Naive thymus-derived CD8-positive, alpha-beta T cell (primary cell): ENCODE measurements around the gene PNPLA6. TPM values are rescaled to one million over a fixed set of nuclear protein-coding genes. Genes with fewer than 3 reads are reported as not detected.

ENCODE experiments used
- ATAC-seq, 2 donors: fragments of 150-1000 bp; cut with Tn5 transposase in 1 of 2; sonication (Bioruptor Pico), chemical (Tn5 transposase) in 1 of 2; 1 replicate in 1 of 2; 2 replicates in 1 of 2; pipeline ENCODE4 v1.10.0; 2021; ENCODE audit warnings: mild to moderate bottlenecking in 2 of 2, moderate library complexity in 2 of 2
- POLR2A ChIA-PET: fragments of 350-600 bp; sonication (Branson Sonifier 250); formaldehyde crosslinking; loops from one replicate; lab custom pipeline; 2021; ENCODE audit warnings: antibody characterized with exemption; lab: Charles Lee
- DNase-seq, 10 donors: peaks; one replicate each; pipeline versions ENCODE4 v3.0.0 to v3.0.0-alpha.2; 2020 to 2022
- H3K27ac Mint-ChIP-seq, 10 donors: one replicate each; pipeline ENCODE4 v1.8.0; 2020 to 2022; ENCODE audit warnings: mild to moderate bottlenecking in 10 of 10, mixed read lengths in 10 of 10, moderate library complexity in 4 of 10, inconsistent platforms in 1 of 10
- H3K27me3 Mint-ChIP-seq, 5 donors: one replicate each; pipeline ENCODE4 v1.8.0; 2021 to 2022; ENCODE audit warnings: mixed read lengths in 5 of 5
- H3K36me3 Mint-ChIP-seq, 3 donors: one replicate each; pipeline ENCODE4 v1.8.0; 2020 to 2022; ENCODE audit warnings: mixed read lengths in 3 of 3, mild to moderate bottlenecking in 2 of 3, inconsistent platforms in 1 of 3
- H3K4me1 Mint-ChIP-seq, 4 donors: one replicate each; pipeline ENCODE4 v1.8.0; 2021 to 2022; ENCODE audit warnings: mixed read lengths in 4 of 4
- H3K4me3 Mint-ChIP-seq, 10 donors: one replicate each; pipeline ENCODE4 v1.8.0; 2020 to 2022; ENCODE audit warnings: mild to moderate bottlenecking in 10 of 10, mixed read lengths in 10 of 10, moderate library complexity in 6 of 10, inconsistent platforms in 1 of 10
- H3K9me3 Mint-ChIP-seq, 9 donors: one replicate each; pipeline ENCODE4 v1.8.0; 2020 to 2022; ENCODE audit warnings: mixed read lengths in 9 of 9, mild to moderate bottlenecking in 3 of 9, inconsistent platforms in 1 of 9, moderate library complexity in 1 of 9
- polyA plus RNA-seq, 3 donors: library from polyadenylated mRNA; unstranded; fragments of 300-500 nt; fragmentation: Illumina TruSeq; gene quantifications; one replicate each; pipeline ENCODE4 v1.2.3, GENCODE V29; 2021
- total RNA-seq, 8 experiments: library from RNA in 2 of 8; stranded (reverse) in 2 of 8; gene quantifications; one replicate each; pipeline ENCODE4 v1.2.3 and lab custom pipeline; 2021 to 2026

Gene PNPLA6
- total and polyA plus RNA-seq, 5 experiments from 2014 or later: 5.9 to 116 (median 10.2) TPM

DNA sequence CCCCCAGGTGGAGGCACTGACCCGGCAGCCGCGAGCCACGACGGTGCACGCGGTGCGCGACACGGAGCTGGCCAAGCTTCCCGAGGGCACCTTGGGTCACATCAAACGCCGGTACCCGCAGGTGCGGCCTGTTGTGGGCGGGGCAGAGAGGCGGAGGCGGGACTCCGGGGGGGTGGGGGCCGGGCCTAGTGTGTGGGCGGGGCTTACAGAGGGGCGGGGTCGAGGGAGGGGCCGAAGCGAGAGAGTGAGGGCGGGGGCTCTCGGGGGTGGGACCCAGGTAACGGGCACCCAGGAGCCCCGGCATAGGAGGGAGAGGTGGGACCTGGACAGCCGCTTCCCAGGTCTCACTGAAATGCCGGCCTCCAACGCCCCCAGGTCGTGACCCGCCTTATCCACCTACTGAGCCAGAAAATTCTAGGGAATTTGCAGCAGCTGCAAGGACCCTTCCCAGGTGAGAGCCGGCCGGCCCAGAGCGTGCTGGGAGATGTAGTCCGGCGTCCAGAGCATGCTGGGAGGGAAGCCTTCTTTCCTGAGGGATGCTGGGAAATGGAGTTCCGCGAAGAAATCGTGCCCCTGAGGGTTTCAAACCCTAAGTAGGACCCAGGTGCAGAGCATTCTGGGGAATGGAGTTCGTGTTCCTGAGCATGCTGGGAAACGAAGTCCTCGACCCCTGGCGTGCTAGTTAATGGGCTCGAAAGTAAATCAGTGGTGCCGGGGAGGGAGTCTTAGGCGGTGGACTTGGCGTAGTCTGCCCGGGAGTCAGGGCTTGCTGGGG is 15.7 kb downstream of the PNPLA6 start:
- POLR2A ChIA-PET: interaction anchor here (0.6 kb wide), 1 partner anchor 14 kb away, joined by 3 read pairs; no protein-coding TSS in a partner anchor
- H3K36me3 Mint-ChIP-seq: peaks cover 0 to 23% (median 9%) of the 10 kb centered on the region in 3 donors
- H3K4me3 Mint-ChIP-seq: peak overlapping the region in 4 of 10 donors; percentile 25 to 48 (median 36)

DNA sequence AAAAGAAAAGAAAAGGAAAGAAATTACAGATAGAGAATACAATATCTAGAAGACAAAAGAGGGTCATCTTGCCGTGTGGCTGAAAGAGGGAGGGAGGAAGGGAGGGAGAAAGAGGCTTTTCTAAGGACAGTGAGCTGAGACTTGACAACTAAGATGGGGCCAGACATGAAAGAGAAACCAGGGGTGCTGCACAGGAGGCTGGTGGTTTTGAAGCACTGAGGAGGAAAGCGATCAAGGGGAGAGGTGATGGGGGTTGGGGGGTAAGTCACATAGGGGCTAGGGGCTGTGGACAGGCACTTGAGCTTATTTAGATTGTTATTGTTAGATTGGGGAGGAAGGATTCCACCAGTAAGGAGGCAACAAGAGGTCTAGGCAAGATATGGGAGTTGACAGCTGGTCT is 17.3 kb downstream of the PNPLA6 start:
- H3K27me3 Mint-ChIP-seq: no peaks in the 10 kb centered on the region
- H3K4me1 Mint-ChIP-seq: peaks cover 3 to 12% (median 8%) of the 10 kb centered on the region in 4 donors
- POLR2A ChIA-PET: no interaction called here
- DNase-seq (no peak), ATAC-seq (no peak)
- peaks cover 0 to 37% (median 14%) of the 10 kb centered on the region in 3 donors for H3K36me3 Mint-ChIP-seq
- H3K27ac Mint-ChIP-seq: peak overlapping the region in 3 of 10 donors; percentile 50 to 74 (median 52)
- H3K4me3 Mint-ChIP-seq: no peak overlapping the region
- H3K9me3 Mint-ChIP-seq: no peaks in the 10 kb centered on the region

More for the DNA sequence above, 15.7 kb downstream of the PNPLA6 start:
- no peaks in the 10 kb centered on the region for H3K27me3 Mint-ChIP-seq
- DNase-seq (peak in 6 of 10 donors; percentile 15 to 69 (median 46)), ATAC-seq (peak; percentile 67 to 94)
- H3K9me3 Mint-ChIP-seq: no peaks in the 10 kb centered on the region
- H3K27ac Mint-ChIP-seq: peak overlapping the region in 1 of 10 donors; percentile 90
- H3K4me1 Mint-ChIP-seq: peaks cover 3 to 12% (median 8%) of the 10 kb centered on the region in 4 donors

DNA sequence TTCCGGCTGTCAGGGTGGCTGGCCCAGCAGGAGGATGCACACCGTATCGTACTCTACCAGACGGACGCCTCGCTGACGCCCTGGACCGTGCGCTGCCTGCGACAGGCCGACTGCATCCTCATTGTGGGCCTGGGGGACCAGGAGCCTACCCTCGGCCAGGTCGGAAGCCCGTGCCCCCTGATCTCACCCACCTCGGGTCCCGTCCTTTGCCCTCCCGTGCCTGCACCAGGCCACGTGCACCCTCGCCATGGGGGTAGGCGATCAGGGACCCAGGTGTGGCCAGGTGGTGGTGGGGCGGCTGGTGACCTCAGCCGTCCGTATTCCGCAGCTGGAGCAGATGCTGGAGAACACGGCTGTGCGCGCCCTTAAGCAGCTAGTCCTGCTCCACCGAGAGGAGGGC is 19.0 kb downstream of the PNPLA6 start:
- H3K4me1 Mint-ChIP-seq: peaks cover 3 to 12% (median 8%) of the 10 kb centered on the region in 4 donors
- no peaks in the 10 kb centered on the region for H3K27me3 Mint-ChIP-seq
- no peak overlapping the region for H3K4me3 Mint-ChIP-seq
- H3K36me3 Mint-ChIP-seq: peaks cover 0 to 48% (median 20%) of the 10 kb centered on the region in 3 donors
- DNase-seq: no peak
- POLR2A ChIA-PET: no interaction called here
- no peak for ATAC-seq
- no peaks in the 10 kb centered on the region for H3K9me3 Mint-ChIP-seq
- peak overlapping the region in 1 of 10 donors; percentile 33 for H3K27ac Mint-ChIP-seq

DNA sequence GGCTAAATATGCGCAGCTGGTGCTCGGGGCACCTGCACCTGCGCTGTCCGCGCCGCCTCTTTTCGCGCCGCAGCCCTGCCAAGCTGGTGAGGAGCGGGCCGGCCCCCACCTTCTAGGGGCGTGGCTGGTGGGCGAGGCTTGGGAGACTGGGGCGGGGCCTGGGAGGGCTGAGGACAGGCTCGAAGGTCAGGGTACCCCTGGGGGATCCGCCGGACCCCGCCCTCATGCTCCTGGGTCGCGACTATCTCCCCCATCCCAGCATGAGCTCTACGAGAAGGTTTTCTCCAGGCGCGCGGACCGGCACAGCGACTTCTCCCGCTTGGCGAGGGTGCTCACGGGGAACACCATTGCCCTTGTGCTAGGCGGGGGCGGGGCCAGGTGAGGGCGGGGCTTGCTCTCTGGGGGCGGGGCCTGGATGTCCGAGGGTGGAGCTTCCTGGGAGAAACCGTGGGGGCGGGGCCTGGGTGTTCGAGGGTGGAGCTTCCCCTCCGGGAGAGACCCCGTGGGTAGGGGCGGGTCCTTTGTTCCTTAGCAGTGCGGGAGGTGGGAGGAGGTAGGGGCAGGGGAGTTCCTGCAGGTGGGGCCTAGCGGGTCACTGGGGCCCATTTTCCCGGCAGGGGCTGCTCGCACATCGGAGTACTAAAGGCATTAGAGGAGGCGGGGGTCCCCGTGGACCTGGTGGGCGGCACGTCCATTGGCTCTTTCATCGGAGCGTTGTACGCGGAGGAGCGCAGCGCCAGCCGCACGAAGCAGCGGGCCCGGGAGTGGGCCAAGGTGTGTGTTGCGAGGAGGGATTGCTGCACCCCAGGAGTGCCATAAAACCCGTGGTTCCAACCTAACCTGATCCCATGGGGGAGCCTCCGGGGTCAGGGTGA is 19.7 kb downstream of the PNPLA6 start:
- Mint-ChIP-seq H3K4me3 (no peak overlapping the region), H3K27me3 (no peaks in the 10 kb centered on the region), H3K9me3 (no peaks in the 10 kb centered on the region), H3K27ac (no peak overlapping the region), H3K36me3 (peaks cover 1 to 47% (median 20%) of the 10 kb centered on the region in 3 donors), H3K4me1 (peaks cover 3 to 12% (median 8%) of the 10 kb centered on the region in 4 donors)
- no peak for ATAC-seq
- peak in 1 of 10 donors; percentile 14 for DNase-seq
- POLR2A ChIA-PET: no interaction called here

DNA sequence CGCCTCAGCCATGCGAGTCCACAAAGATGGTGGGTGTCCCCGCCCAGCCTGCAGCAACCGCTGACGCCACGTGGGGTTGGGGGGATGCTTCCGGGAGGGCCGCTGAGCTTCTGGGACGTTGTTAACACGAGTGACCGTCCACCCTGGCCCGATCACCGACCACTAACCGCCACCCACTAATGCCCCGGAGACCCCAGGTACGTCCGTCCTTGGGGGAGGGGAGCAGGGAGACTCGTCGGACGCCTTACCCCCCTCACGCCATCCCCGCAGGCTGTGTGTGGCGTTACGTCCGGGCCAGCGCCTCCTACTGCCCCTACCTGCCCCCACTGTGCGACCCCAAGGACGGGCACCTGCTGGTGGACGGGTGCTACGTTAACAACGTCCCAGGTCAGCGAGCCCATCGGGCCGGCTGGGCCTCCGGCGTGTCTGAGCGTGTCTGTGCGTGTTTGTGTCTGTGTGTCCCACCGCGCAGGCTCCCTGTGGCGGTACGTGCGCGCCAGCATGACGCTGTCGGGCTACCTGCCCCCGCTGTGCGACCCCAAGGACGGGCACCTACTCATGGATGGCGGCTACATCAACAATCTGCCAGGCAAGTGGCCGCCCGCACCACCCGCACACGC is 21.3 kb downstream of the PNPLA6 start:
- Mint-ChIP-seq H3K9me3 (no peaks in the 10 kb centered on the region), H3K27me3 (no peaks in the 10 kb centered on the region), H3K27ac (no peak overlapping the region), H3K4me3 (no peak overlapping the region), H3K36me3 (peaks cover 4 to 47% (median 19%) of the 10 kb centered on the region in 3 donors), H3K4me1 (peaks cover 3 to 6% (median 4%) of the 10 kb centered on the region in 4 donors)
- POLR2A ChIA-PET: no interaction called here
- DNase-seq: no peak
- ATAC-seq: no peak

DNA sequence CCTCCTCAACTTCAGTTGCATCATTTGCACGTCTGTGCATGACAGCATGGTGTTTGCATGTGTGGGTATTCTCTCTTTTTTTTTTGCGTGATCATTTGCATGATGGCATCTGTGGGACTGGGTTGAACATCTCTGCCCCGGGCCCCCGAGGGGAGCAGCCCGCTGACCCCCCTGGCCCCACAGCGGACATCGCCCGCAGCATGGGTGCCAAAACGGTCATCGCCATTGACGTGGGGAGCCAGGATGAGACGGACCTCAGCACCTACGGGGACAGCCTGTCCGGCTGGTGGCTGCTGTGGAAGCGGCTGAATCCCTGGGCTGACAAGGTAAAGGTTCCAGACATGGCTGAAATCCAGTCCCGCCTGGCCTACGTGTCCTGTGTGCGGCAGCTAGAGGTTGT is 23.1 kb downstream of the PNPLA6 start:
- H3K4me3 Mint-ChIP-seq: no peak overlapping the region
- H3K27me3 Mint-ChIP-seq: no peaks in the 10 kb centered on the region
- H3K9me3 Mint-ChIP-seq: no peaks in the 10 kb centered on the region
- DNase-seq (no peak), ATAC-seq (no peak)
- no peak overlapping the region for H3K27ac Mint-ChIP-seq
- POLR2A ChIA-PET: no interaction called here
- peaks cover 4 to 44% (median 16%) of the 10 kb centered on the region in 3 donors for H3K36me3 Mint-ChIP-seq
- peaks cover 0 to 3% (median under 1%) of the 10 kb centered on the region in 4 donors for H3K4me1 Mint-ChIP-seq

DNA sequence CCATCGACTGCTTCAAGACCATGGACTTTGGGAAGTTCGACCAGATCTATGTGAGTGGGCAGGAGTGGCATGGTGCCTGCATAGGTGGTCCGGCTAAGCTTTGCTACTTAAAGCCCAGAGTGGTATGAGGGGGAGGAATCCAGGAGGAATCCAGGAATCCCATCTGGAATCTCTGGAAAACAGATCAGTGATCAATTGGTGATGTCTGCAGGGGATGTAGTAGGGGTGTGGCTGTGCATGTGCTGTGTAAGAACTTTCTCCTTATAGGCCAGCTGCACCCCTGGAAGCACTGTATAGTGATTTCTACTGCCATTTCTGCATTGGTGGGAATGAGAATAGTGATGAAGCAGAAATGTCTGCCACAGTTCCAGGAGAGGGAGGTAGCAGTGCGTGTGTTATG is 23.6 kb downstream of the PNPLA6 start:
- POLR2A ChIA-PET: no interaction called here
- Mint-ChIP-seq H3K27me3 (no peaks in the 10 kb centered on the region), H3K27ac (peak overlapping the region in 1 of 10 donors; percentile 33), H3K36me3 (peaks cover 4 to 44% (median 16%) of the 10 kb centered on the region in 3 donors), H3K4me3 (no peak overlapping the region), H3K4me1 (peaks cover 0 to 3% (median 0%) of the 10 kb centered on the region in 4 donors), H3K9me3 (no peaks in the 10 kb centered on the region)
- DNase-seq: no peak
- no peak for ATAC-seq

DNA sequence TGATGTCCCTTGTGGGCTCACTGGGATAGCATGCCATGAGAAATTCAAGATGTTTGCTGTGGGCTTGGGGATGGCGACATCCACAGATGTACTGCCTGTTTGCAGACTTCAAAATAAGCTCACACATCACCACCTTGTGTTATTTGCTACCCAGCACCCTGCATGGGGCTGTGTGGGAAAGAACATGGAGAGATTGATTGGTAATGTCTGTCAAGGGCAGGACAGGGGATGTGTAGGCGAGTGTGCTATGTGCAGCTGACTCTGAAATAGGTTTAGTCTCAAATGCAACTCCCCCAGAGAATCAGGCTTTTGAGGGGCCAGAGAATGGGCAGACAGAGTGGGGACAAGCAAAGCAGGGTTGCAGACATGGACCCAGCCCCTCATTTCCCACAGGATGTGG is 24.7 kb downstream of the PNPLA6 start:
- H3K9me3 Mint-ChIP-seq: no peaks in the 10 kb centered on the region
- no peaks in the 10 kb centered on the region for H3K27me3 Mint-ChIP-seq
- H3K4me1 Mint-ChIP-seq: peaks cover 0 to 3% (median 0%) of the 10 kb centered on the region in 4 donors
- no peak overlapping the region for H3K4me3 Mint-ChIP-seq
- DNase-seq (no peak), ATAC-seq (no peak)
- H3K36me3 Mint-ChIP-seq: peaks cover 4 to 44% (median 16%) of the 10 kb centered on the region in 3 donors
- POLR2A ChIA-PET: no interaction called here
- H3K27ac Mint-ChIP-seq: peak overlapping the region in 2 of 10 donors; percentile 31 to 40

DNA sequence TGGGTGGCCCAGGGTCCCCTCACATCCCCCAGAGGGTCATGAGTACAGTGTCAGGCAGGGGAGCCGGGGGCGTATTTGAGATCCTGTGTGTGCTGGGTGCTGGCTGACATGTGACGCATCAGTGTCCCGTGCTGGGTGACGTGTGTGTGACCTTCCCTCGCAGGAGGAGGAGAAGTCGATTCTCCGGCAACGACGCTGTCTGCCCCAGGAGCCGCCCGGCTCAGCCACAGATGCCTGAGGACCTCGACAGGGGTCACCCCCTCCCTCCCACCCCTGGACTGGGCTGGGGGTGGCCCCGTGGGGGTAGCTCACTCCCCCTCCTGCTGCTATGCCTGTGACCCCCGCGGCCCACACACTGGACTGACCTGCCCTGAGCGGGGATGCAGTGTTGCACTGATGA is 25.8 kb downstream of the PNPLA6 start:
- no peaks in the 10 kb centered on the region for H3K9me3 Mint-ChIP-seq

DNA sequence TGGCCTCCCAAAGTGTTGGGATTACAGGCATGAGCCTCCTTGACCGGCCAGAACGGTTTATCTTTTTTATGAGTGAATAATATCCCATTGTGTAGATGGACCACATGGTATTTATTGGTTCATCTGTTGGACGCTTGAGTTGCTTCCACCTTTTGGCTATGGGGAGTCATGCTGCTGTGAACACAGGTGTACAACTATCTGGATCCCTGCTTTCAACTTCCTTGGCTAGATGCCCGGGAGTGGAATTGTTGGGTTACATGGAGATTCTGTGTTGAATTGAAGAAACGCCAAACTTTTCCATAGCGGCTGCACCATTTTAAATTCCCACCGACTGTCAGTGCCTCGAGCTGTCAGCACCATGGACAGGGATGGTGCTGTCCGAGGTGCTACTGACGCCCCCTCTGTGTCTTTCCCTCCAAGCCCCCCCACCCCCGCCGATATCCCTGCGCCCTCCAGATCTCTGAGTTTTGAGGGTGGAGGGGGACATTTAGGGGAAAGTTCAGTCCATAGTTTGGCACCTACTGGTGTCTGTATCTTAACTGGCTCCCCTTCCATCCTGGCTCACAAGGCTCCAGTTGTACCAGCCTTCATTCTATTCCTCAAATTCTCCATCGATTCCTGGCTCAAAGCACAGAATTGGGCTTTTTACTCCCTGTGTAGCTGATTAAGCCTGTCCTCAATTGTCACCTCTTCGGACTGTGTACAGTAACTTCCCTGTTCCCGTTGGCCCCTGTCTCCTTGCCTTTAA is 27.3 kb downstream of the PNPLA6 start:
- Mint-ChIP-seq H3K27me3 (no peaks in the 10 kb centered on the region), H3K36me3 (peaks cover 4 to 25% (median 8%) of the 10 kb centered on the region in 3 donors), H3K4me1 (peaks cover 0 to 3% (median 0%) of the 10 kb centered on the region in 4 donors), H3K27ac (no peak overlapping the region), H3K9me3 (no peaks in the 10 kb centered on the region), H3K4me3 (no peak overlapping the region)
- no peak for DNase-seq
- POLR2A ChIA-PET: interaction anchor here (0.7 kb wide), 2 partner anchors 46 to 214 kb away, joined by 3 read pairs; no protein-coding TSS in a partner anchor
- ATAC-seq: no peak

More for the DNA sequence above, 25.8 kb downstream of the PNPLA6 start:
- H3K36me3 Mint-ChIP-seq: peaks cover 4 to 38% (median 13%) of the 10 kb centered on the region in 3 donors
- peaks cover 0 to 3% (median 0%) of the 10 kb centered on the region in 4 donors for H3K4me1 Mint-ChIP-seq
- H3K27ac Mint-ChIP-seq: no peak overlapping the region
- H3K27me3 Mint-ChIP-seq: no peaks in the 10 kb centered on the region
- ATAC-seq: no peak
- DNase-seq: no peak
- POLR2A ChIA-PET: no interaction called here
- no peak overlapping the region for H3K4me3 Mint-ChIP-seq

DNA sequence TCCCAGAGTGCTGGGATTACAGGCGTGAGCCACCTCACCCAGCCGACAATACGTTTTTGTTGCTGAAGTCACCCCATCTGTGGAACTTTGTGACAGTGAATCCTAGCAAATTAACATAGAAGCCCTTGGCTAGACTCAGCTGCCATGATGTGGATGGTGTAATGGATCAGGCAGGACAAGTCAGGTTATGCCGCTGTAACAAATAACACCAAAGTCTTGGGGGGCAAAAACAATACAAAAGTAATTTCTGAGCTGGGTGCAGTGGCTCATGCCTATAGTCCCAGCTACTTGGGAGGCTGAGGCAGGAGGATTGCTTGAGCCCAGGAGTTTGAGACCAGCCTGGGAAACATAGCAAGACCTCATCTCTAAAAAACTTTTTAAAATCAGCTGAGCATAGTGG is 29.3 kb downstream of the PNPLA6 start:
- H3K4me1 Mint-ChIP-seq: peaks cover 0 to 4% (median 1%) of the 10 kb centered on the region in 4 donors
- no peak overlapping the region for H3K27ac Mint-ChIP-seq
- peaks cover 2 to 9% (median 4%) of the 10 kb centered on the region in 3 donors for H3K36me3 Mint-ChIP-seq
- ATAC-seq: no peak
- no peak overlapping the region for H3K4me3 Mint-ChIP-seq
- POLR2A ChIA-PET: no interaction called here
- no peaks in the 10 kb centered on the region for H3K27me3 Mint-ChIP-seq
- no peaks in the 10 kb centered on the region for H3K9me3 Mint-ChIP-seq
- DNase-seq: no peak

DNA sequence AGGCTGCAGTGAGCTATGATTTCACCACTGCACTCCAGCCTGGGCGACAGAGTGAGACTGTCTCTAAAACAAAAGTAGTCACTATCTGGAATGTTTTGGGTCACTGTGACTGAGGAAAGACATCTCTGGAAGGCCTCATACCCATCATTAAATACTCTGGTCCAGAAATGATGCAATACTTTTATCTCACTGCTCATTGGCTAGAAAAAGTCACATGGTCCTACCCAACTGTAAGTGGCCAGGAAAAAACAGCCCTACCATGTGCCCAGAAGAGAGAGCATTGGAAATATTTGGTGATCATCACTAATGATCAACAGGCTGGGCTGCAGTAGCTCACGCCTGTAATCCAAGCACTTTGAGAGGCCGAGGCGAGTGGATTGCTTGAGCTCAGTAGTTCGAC is 29.8 kb downstream of the PNPLA6 start:
- ATAC-seq: no peak
- peaks cover 1 to 6% (median 2%) of the 10 kb centered on the region in 3 donors for H3K36me3 Mint-ChIP-seq
- peaks cover 0 to 4% (median 1%) of the 10 kb centered on the region in 4 donors for H3K4me1 Mint-ChIP-seq
- no peak overlapping the region for H3K27ac Mint-ChIP-seq
- H3K9me3 Mint-ChIP-seq: no peaks in the 10 kb centered on the region
- POLR2A ChIA-PET: no interaction called here
- H3K4me3 Mint-ChIP-seq: no peak overlapping the region
- DNase-seq: no peak
- no peaks in the 10 kb centered on the region for H3K27me3 Mint-ChIP-seq
